GM21528 (cell line): ENCODE data around the gene CYP27C1.

Experiments used
- ATAC-seq: cut with Tn5 transposase; IDR thresholded peaks from one replicate; pipeline ENCODE4 v1.9.1; 2021; ENCODE audit warnings: mild to moderate bottlenecking, moderate library complexity; ENCODE audit not compliant: unreplicated experiment, low FRiP score

Gene CYP27C1

DNA sequence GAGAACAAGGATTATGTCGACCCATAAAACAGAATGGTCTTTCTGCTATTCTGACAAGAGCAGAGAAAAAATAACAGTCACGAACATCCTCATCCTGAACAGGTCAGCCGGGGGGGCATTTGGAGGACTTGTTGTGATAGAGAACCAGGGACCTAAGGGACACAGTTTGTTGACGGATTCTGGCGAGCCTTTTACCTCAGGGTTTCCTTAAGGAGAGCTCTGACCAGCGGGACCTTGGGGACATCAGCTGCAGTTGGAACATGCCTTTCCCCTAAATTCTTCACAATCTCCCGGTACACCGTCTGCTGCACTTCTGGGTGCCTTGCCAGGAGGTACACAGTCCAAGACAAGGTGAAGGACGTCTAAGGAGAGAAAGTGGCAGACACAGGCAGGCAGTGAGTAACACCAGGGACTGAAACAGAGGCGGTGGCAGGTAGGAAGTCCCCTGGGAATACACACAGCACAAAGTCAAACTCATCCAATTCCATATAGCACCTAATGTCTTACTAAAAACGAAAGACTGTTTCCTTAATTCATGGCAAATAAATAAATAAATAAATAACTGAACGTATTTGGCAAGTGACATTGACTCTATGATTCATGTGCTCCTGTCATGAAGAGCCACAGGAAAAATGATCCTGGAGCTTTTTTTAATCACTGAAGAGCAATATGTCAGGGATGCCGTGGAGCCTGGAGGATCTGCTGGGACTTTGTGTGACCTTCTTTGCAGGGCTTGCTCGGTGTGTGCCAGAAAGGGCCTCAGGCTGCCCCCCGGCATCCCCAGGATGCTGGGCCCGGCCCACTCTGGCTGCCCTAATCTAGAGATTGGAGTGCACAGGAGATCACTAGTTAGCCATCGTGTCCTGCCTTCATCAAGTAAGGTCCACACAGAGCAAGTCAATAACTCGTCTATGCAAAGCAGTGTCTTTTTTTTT lies 24.7 kb downstream of the CYP27C1 start:
- no peak for ATAC-seq

- no peak for ATAC-seq
Observed at GRCh38 chr2:127194447-127194846, 25.7 kb downstream of the CYP27C1 start.

- ATAC-seq: no peak
Observed at GRCh38 chr2:127193967-127194280, 26.2 kb downstream of the CYP27C1 start.

GRCh38 chr2:127193164-127193966 lies 26.7 kb downstream of the CYP27C1 start:
- no peak for ATAC-seq

- no peak for ATAC-seq
Observed at GRCh38 chr2:127191331-127192219, 28.5 kb downstream of the CYP27C1 start.

GRCh38 chr2:127188797-127189196 lies 31.3 kb downstream of the CYP27C1 start:
- no peak for ATAC-seq

- no peak for ATAC-seq
Observed at GRCh38 chr2:127187831-127188230, 32.3 kb downstream of the CYP27C1 start.

GRCh38 chr2:127187081-127187775 lies 32.9 kb downstream of the CYP27C1 start:
- ATAC-seq: no peak

GRCh38 chr2:127185705-127186104 lies 34.4 kb downstream of the CYP27C1 start:
- no peak for ATAC-seq

DNA sequence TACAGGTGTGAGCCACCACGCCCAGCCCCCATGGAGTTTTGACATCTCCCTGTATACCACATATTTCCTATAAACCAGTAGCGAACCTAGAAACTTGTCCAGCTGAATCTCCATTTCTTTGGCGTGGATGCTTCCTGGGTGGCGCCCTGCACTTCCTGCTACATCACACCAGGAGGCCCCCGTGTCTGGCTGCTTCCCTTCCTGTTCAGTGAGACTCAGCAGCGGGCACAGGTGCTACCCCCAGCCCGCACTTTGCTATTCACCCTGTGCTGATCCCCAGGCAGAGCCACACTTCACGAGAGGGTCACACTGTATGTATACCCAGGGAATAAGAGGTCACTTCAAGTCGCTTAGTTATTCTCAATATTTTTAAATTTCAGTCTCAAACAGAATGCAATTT lies 35.0 kb downstream of the CYP27C1 start:
- no peak for ATAC-seq

GRCh38 chr2:127183771-127184170 lies 36.3 kb downstream of the CYP27C1 start:
- ATAC-seq: no peak

DNA sequence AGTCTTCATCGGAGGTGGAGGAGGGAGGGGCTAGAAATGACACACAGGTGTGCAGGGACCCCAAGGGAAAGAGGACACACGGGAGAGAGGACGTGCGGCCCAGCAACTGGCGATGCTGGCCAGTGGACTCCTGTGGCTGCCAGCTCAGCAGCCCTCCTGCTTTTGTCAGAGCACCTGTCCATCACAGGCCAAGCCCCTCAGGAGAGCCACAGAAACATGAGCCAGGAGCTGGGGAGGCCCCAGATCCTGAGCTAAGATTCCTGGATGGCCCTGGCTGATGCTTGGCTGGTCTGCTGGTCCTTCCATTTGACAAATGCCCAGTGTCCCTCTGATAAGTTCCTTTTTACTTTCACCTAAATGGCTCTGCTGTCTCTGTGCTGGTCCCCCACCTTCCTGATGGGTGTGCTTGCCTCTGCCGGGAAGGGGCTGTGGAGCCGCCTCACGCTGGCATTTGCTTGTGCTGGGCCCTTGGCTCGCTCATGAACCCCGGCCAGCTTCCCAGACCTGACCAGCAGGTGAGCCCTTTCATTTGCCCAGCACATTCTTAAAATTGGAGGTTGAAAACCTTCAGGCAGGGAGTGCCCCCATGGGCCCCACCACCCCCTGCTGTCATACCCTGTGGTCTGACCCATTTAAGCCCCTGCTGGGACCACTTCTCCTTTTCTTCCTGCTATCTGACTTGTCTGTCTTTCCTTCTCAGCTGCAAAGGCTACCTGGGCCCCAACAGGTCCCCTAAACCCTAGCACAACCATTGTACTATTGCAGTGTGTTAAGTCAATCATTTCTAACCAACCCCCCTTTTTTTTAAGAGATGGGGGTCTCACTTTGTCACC lies 37.3 kb downstream of the CYP27C1 start:
- no peak for ATAC-seq

DNA sequence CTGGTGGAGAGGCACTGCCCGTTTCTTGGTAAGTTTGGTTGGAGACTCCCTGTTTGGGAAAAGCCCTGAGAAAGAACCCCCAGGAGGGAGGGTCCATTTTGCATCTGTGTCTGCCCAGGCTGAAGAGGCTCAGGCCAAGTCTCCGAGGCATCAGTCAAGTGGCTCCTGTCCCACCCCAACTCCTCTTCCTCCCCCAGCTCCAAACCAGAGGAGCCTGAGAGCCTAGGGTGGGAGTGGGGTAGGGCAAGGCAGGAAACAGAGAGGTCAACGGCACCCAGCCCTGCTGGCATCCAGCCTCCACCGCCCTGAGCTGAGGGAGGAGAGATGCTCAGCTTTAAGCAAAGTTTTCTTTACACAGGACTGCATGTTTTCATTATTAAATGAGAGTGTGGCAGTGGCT lies 38.2 kb downstream of the CYP27C1 start:
- no peak for ATAC-seq

DNA sequence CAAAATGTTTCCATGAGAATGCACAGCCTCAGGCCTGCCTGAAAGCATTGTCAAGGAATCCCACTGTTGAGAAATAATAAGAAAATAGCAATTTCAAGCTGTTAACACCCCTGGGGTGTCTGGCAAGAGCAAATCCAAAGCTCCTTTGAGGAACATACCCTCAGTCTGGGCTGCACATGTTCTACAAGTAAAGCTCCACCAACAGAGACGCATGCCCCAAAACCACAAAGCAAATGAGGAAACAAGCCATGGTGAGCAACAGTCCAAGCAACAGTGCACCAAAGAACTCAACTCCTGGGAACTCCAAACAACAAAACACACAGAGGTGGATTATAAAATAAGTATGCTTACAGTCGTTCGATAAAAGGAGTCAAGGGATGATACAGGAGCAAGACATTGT lies 40.3 kb downstream of the CYP27C1 start:
- ATAC-seq: no peak

- no peak for ATAC-seq
Observed at GRCh38 chr2:127177617-127178263, 42.4 kb downstream of the CYP27C1 start.

GRCh38 chr2:127176371-127177311 lies 43.5 kb downstream of the CYP27C1 start:
- ATAC-seq: no peak

GRCh38 chr2:127175751-127176354 lies 44.2 kb downstream of the CYP27C1 start:
- no peak for ATAC-seq
